ENCODE measurements around the gene ACSL6.

The ACSL6 gene

GRCh38 chr5:131974956-131975726, 36.3 kb downstream of the ACSL6 start:
- no peak for TF ChIP-seq CTCF (IDR thresholded peaks at IDR 0.05; ENCODE audit: control insufficient read depth, insufficient read depth, low read depth, low read length, missing control alignments)
- DNase-seq (ENCODE audit: low read depth) = no peak
- no peak overlapping the region for H3K4me3 ChIP-seq (ENCODE audit: control insufficient read depth, low read depth, low read length)

- no peak overlapping the region for H3K4me3 ChIP-seq (ENCODE audit: control insufficient read depth, low read depth, low read length)
- no peak for DNase-seq (ENCODE audit: low read depth)
- TF ChIP-seq CTCF (IDR thresholded peaks at IDR 0.05; ENCODE audit: control insufficient read depth, insufficient read depth, low read depth, low read length, missing control alignments) = no peak
Measured at GRCh38 chr5:131974622-131974955, 36.9 kb downstream of the ACSL6 start.

- no peak overlapping the region for H3K4me3 ChIP-seq (ENCODE audit: control insufficient read depth, low read depth, low read length)
- TF ChIP-seq CTCF (IDR thresholded peaks at IDR 0.05; ENCODE audit: control insufficient read depth, insufficient read depth, low read depth, low read length, missing control alignments) = no peak
- DNase-seq (ENCODE audit: low read depth) = no peak
Measured at GRCh38 chr5:131974016-131974415, 37.4 kb downstream of the ACSL6 start.

- no peak for TF ChIP-seq CTCF (IDR thresholded peaks at IDR 0.05; ENCODE audit: control insufficient read depth, insufficient read depth, low read depth, low read length, missing control alignments)
- no peak for DNase-seq (ENCODE audit: low read depth)
- no peak overlapping the region for H3K4me3 ChIP-seq (ENCODE audit: control insufficient read depth, low read depth, low read length)
Measured at GRCh38 chr5:131973089-131973712, 38.3 kb downstream of the ACSL6 start.

- no peak for TF ChIP-seq CTCF (IDR thresholded peaks at IDR 0.05; ENCODE audit: control insufficient read depth, insufficient read depth, low read depth, low read length, missing control alignments)
- no peak for DNase-seq (ENCODE audit: low read depth)
- H3K4me3 ChIP-seq (ENCODE audit: control insufficient read depth, low read depth, low read length) = no peak overlapping the region
Measured at GRCh38 chr5:131968396-131968954, 43.0 kb downstream of the ACSL6 start.

- DNase-seq (ENCODE audit: low read depth) = no peak
- H3K4me3 ChIP-seq (ENCODE audit: control insufficient read depth, low read depth, low read length) = no peak overlapping the region
- TF ChIP-seq CTCF (IDR thresholded peaks at IDR 0.05; ENCODE audit: control insufficient read depth, insufficient read depth, low read depth, low read length, missing control alignments) = no peak
Measured at GRCh38 chr5:131966551-131966950, 44.9 kb downstream of the ACSL6 start.
